HepG2 (cell line): ENCODE results near the gene TMEM95. TPM values are rescaled to one million over a fixed set of nuclear protein-coding genes. Genes with fewer than 3 reads are reported as not detected.

Source experiments
- ASH2L ChIP-seq: fragments of 300-600, 200-600 bp; sonication (generic); IDR thresholded peaks from 2 replicates; pipeline ENCODE4 v1.7.0; 2017; ENCODE audit warnings: low read depth, mild to moderate bottlenecking, moderate library complexity, mixed read lengths, low read length; ENCODE audit not compliant: insufficient read length
- ATAD3A ChIP-seq: sonication (generic); formaldehyde crosslinking; IDR thresholded peaks from 2 replicates; pipeline ENCODE4 v1.4.0; 2020; ENCODE audit warnings: missing genetic modification reagents
- CSRNP2 ChIP-seq: sonication (generic); formaldehyde crosslinking; conservative IDR thresholded peaks from 2 replicates; pipeline ENCODE4 v1.8.0; 2022; ENCODE audit warnings: low read depth, missing genetic modification reagents
- FOXK1 ChIP-seq: sonication (generic); formaldehyde crosslinking; IDR thresholded peaks from 2 replicates; pipeline ENCODE4 v1.4.0; 2020; ENCODE audit warnings: low read depth, missing genetic modification reagents, borderline replicate concordance
- HDAC2 ChIP-seq: sonication (generic); formaldehyde crosslinking; IDR thresholded peaks from 2 replicates; pipeline ENCODE4 v1.4.0; 2020; ENCODE audit warnings: missing genetic modification reagents
- HES4 ChIP-seq: sonication (generic); formaldehyde crosslinking; IDR thresholded peaks from 2 replicates; pipeline ENCODE4 v1.9.0; 2021; ENCODE audit warnings: mild to moderate bottlenecking, missing genetic modification reagents, borderline replicate concordance
- KAT2B ChIP-seq: fragments of 150-350 bp; IDR thresholded peaks from 2 replicates; pipeline ENCODE4 v1.6.1; 2014; ENCODE audit warnings: low read depth, low read length, borderline replicate concordance
- NFIC ChIP-seq: IDR thresholded peaks from 2 replicates; pipeline ENCODE4 v1.6.1; 2012; ENCODE audit warnings: mild to moderate bottlenecking, low read length, inconsistent platforms
- RXRA ChIP-seq: sonication (generic); formaldehyde crosslinking; IDR thresholded peaks from 2 replicates; pipeline ENCODE4 v1.5.1; 2020; ENCODE audit warnings: missing genetic modification reagents
- SIN3B ChIP-seq: fragments of 150-350 bp; IDR thresholded peaks from 2 replicates; pipeline ENCODE4 v1.6.1; 2014; ENCODE audit warnings: low read length
- SOX13 ChIP-seq, 3 experiments: fragments of 450-650 bp in 1 of 3; sonication (generic) in 1 of 3; formaldehyde crosslinking in 1 of 3; IDR thresholded peaks in 2 of 3; conservative IDR thresholded peaks in 1 of 3; 2 replicates each; pipeline versions ENCODE4 v1.5.0 to v1.6.1; 2016 to 2020; ENCODE audit warnings: antibody characterized with exemption in 1 of 3, mild to moderate bottlenecking in 1 of 3, missing compliant biosample characterization in 1 of 3, missing genetic modification reagents in 1 of 3, moderate library complexity in 1 of 3
- ZBTB20 ChIP-seq: sonication (generic); formaldehyde crosslinking; IDR thresholded peaks from 2 replicates; pipeline ENCODE4 v1.8.1; 2023; ENCODE audit warnings: missing genetic modification reagents, low read depth, mild to moderate bottlenecking, borderline replicate concordance
- ZMYM2 ChIP-seq: sonication (generic); formaldehyde crosslinking; IDR thresholded peaks from 2 replicates; pipeline ENCODE4 v1.8.0; 2022; ENCODE audit warnings: mild to moderate bottlenecking, missing genetic modification reagents
- ZNF296 ChIP-seq: sonication (generic); formaldehyde crosslinking; conservative IDR thresholded peaks from 2 replicates; pipeline ENCODE4 v1.5.0; 2020; ENCODE audit warnings: mild to moderate bottlenecking, missing genetic modification reagents
- ZNF556 ChIP-seq: sonication (generic); formaldehyde crosslinking; IDR thresholded peaks from 2 replicates; pipeline ENCODE4 v1.4.0; 2020; ENCODE audit warnings: mild to moderate bottlenecking, missing genetic modification reagents, borderline replicate concordance
- ZNF569 ChIP-seq: sonication (generic); formaldehyde crosslinking; IDR thresholded peaks from 2 replicates; pipeline ENCODE4 v1.5.0; 2020; ENCODE audit warnings: mild to moderate bottlenecking, missing genetic modification reagents, moderate library complexity, borderline replicate concordance
- ZNF615 ChIP-seq: sonication (generic); formaldehyde crosslinking; IDR thresholded peaks from 2 replicates; pipeline ENCODE4 v1.5.0; 2020; ENCODE audit warnings: mild to moderate bottlenecking, missing genetic modification reagents, borderline replicate concordance
- polyA plus RNA-seq, 8 experiments: library from polyadenylated mRNA; depleted of rRNA in 3 of 8; stranded (reverse) in 7 of 8; unstranded in 1 of 8; fragments of >200 nt; fragmentation: Illumina TruSeq in 4 of 8; extraction: Trizol in 4 of 8; gene quantifications; 2 replicates each; pipeline versions ENCODE4 v1.2.1 to v1.2.3, GENCODE V29; 2011 to 2016; ENCODE audit warnings: low read depth in 4 of 8, missing spikeins in 1 of 8, mixed read lengths in 1 of 8; ENCODE audit not compliant: insufficient read depth in 1 of 8
- total RNA-seq, 5 experiments: library from RNA; depleted of rRNA; stranded (reverse); fragments of >200 nt; fragmentation: Illumina TruSeq; extraction: Trizol; gene quantifications; 2 replicates each; pipeline ENCODE4 v1.2.3, GENCODE V29; 2016; ENCODE audit warnings: low read depth in 1 of 5
- TF ChIP-seq, protein P1 (sequence below): sonication (generic); formaldehyde crosslinking; IDR thresholded peaks from 2 replicates; pipeline ENCODE4 v1.5.0; 2020; ENCODE audit warnings: mild to moderate bottlenecking, missing genetic modification reagents
- TF ChIP-seq, protein P2 (sequence below): sonication (generic); formaldehyde crosslinking; IDR thresholded peaks from 2 replicates; pipeline ENCODE4 v1.4.0; 2020; ENCODE audit warnings: mild to moderate bottlenecking, low read depth, missing genetic modification reagents
- TF ChIP-seq, protein P3 (sequence below): sonication (generic); formaldehyde crosslinking; IDR thresholded peaks from 2 replicates; pipeline ENCODE4; 2020; ENCODE audit warnings: missing genetic modification reagents, mild to moderate bottlenecking, borderline replicate concordance

Gene TMEM95
- total and polyA plus RNA-seq, 2 of the 13 experiments (the other 11 are each of a cell fraction or from before 2014, with no cell fraction given), result not detected

- TF ChIP-seq, protein P1, sequence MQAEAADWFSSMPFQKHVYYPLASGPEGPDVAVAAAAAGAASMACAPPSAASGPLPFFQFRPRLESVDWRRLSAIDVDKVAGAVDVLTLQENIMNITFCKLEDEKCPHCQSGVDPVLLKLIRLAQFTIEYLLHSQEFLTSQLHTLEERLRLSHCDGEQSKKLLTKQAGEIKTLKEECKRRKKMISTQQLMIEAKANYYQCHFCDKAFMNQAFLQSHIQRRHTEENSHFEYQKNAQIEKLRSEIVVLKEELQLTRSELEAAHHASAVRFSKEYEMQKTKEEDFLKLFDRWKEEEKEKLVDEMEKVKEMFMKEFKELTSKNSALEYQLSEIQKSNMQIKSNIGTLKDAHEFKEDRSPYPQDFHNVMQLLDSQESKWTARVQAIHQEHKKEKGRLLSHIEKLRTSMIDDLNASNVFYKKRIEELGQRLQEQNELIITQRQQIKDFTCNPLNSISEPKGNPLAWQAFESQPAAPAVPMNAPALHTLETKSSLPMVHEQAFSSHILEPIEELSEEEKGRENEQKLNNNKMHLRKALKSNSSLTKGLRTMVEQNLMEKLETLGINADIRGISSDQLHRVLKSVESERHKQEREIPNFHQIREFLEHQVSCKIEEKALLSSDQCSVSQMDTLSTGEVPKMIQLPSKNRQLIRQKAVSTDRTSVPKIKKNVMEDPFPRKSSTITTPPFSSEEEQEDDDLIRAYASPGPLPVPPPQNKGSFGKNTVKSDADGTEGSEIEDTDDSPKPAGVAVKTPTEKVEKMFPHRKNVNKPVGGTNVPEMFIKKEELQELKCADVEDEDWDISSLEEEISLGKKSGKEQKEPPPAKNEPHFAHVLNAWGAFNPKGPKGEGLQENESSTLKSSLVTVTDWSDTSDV (CRISPR knock-in tag), result no peak
- TF ChIP-seq ZNF296 (CRISPR knock-in tag) (no peak), RXRA (CRISPR knock-in tag) (peak; percentile 49; the same call in 1 of the 2 replicates), SOX13 (IDR thresholded peaks at IDR 0.05) (no peak; the same call in 1 of the 2 replicates), SOX13 (CRISPR knock-in tag; conservative IDR thresholded peaks at IDR 0.05 in 1 of 2, IDR thresholded peaks at IDR 0.05 in 1 of 2) (0 out of 4 replicates have a peak, but pooled peaks of 1 of the 2 experiments have one; percentile 10), HES4 (CRISPR knock-in tag) (no peak), ZBTB20 (CRISPR knock-in tag) (no peak), ZNF556 (CRISPR knock-in tag) (0 out of 2 replicates have a peak, but pooled peaks have one; percentile 5), SIN3B (no peak), ATAD3A (CRISPR knock-in tag) (no peak), ASH2L (no peak), NFIC (no peak), CSRNP2 (no peak), HDAC2 (CRISPR knock-in tag) (no peak; the same call in 1 of the 2 replicates), ZNF615 (CRISPR knock-in tag) (no peak), ZMYM2 (no peak), FOXK1 (CRISPR knock-in tag) (no peak), KAT2B (no peak), ZNF569 (no peak)
- TF ChIP-seq, protein P2, sequence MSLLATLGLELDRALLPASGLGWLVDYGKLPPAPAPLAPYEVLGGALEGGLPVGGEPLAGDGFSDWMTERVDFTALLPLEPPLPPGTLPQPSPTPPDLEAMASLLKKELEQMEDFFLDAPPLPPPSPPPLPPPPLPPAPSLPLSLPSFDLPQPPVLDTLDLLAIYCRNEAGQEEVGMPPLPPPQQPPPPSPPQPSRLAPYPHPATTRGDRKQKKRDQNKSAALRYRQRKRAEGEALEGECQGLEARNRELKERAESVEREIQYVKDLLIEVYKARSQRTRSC (CRISPR knock-in tag), result no peak
- TF ChIP-seq, protein P3, sequence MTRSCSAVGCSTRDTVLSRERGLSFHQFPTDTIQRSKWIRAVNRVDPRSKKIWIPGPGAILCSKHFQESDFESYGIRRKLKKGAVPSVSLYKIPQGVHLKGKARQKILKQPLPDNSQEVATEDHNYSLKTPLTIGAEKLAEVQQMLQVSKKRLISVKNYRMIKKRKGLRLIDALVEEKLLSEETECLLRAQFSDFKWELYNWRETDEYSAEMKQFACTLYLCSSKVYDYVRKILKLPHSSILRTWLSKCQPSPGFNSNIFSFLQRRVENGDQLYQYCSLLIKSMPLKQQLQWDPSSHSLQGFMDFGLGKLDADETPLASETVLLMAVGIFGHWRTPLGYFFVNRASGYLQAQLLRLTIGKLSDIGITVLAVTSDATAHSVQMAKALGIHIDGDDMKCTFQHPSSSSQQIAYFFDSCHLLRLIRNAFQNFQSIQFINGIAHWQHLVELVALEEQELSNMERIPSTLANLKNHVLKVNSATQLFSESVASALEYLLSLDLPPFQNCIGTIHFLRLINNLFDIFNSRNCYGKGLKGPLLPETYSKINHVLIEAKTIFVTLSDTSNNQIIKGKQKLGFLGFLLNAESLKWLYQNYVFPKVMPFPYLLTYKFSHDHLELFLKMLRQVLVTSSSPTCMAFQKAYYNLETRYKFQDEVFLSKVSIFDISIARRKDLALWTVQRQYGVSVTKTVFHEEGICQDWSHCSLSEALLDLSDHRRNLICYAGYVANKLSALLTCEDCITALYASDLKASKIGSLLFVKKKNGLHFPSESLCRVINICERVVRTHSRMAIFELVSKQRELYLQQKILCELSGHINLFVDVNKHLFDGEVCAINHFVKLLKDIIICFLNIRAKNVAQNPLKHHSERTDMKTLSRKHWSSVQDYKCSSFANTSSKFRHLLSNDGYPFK (CRISPR knock-in tag), result no peak; the same call in 1 of the 2 replicates
Observed at GRCh38 chr17:7403043-7403726, 48.2 kb downstream of the TMEM95 start (continued).
